Prostate gland (tissue), 2 donors: ENCODE measurements around the gene PSMA7.

ENCODE experiments used
- CTCF ChIP-seq, 4 experiments: fragments of 200-600 bp in 2 of 4; fragments of 450-650 bp in 2 of 4; sonication (generic) in 2 of 4; IDR thresholded peaks; 1 replicate in 3 of 4; 2 replicates in 1 of 4; pipeline ENCODE4 v1.5.1; 2016 to 2019; ENCODE audit warnings: antibody characterized with exemption in 4 of 4, mild to moderate bottlenecking in 2 of 4, moderate library complexity in 2 of 4
- POLR2A ChIP-seq: fragments of 450-650 bp; IDR thresholded peaks from one replicate; pipeline ENCODE4 v1.6.1; 2016; ENCODE audit warnings: antibody characterized with exemption, mild to moderate bottlenecking

- TF ChIP-seq CTCF (IDR thresholded peaks at IDR 0.05), result no peak
- TF ChIP-seq POLR2A, result no peak
These were observed 17.7 kb upstream of the PSMA7 start for GRCh38 chr20:62160876-62161275.
